ENCODE measurements around the gene PRDM7.

DNA sequence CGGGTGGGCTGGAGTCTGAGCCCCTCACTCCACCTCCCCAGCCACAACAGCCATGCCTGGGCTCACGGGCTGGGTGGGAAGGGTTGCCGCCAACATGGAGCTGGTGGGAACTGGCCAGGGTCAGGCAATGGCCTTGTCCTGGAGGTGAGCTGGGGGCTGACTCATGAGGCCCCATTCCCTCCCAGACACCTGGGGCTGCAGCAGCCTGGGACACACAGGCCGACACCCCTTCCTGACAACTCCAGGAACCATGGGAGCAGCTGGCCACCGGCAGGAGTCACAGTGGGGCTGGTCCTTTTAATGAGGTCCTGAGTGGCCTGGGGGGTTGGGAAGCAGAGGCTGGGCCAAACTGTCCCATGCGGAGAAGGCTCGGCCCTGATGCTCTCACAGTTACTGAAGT, 70.1 kb downstream of the PRDM7 start:
- TF ChIP-seq SPI1 (IDR thresholded peaks at IDR 0.05; ENCODE audit: low read depth, low read length) (no peak), POLR2A (IDR thresholded peaks at IDR 0.05; ENCODE audit: low read depth, low read length) (no peak)
